Measurements from ENCODE around the gene GNAQ. TPM values are rescaled to one million over a fixed set of nuclear protein-coding genes. Genes with fewer than 3 reads are reported as not detected.

The GNAQ gene
- total RNA-seq, 2 donors from 2014 or later = 15.8 to 22.1 TPM

DNA sequence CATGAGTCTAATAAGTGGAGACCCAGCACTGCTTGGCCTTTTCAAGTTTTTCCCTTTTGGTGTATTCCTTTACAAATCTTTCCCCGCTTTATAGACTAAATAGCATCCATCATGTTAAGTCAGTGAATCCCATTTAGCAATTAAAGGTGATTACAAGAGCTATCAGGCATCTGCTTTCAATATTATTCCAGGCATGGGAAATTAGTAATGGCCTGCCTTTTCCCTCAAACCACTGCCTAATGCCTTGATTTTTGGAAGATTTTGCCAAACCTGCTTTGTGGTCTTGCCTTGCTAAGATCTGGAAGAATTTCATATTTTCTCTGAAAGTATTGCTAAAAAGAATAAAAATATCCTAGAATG lies 280.6 kb downstream of the GNAQ start:
- Histone ChIP-seq H3K9me3 (no peaks in the 10 kb centered on the region), H3K4me3 (no peak overlapping the region), H3K4me1 (peaks cover 6% of the 10 kb centered on the region), H3K27ac (no peak overlapping the region), H3K36me3 (replicated peaks in 1 of 2; ENCODE audit: insufficient read depth in 1 of 2, low read depth in 2 of 2) (no peaks in the 10 kb centered on the region), H3K27me3 (no peaks in the 10 kb centered on the region)
- intact Hi-C loops (cut with DNase I) = loop anchor here (10.0 kb wide), 1 partner anchor 296 kb away; no protein-coding TSS in a partner anchor
- ATAC-seq = no peak
- TF ChIP-seq, protein P1, sequence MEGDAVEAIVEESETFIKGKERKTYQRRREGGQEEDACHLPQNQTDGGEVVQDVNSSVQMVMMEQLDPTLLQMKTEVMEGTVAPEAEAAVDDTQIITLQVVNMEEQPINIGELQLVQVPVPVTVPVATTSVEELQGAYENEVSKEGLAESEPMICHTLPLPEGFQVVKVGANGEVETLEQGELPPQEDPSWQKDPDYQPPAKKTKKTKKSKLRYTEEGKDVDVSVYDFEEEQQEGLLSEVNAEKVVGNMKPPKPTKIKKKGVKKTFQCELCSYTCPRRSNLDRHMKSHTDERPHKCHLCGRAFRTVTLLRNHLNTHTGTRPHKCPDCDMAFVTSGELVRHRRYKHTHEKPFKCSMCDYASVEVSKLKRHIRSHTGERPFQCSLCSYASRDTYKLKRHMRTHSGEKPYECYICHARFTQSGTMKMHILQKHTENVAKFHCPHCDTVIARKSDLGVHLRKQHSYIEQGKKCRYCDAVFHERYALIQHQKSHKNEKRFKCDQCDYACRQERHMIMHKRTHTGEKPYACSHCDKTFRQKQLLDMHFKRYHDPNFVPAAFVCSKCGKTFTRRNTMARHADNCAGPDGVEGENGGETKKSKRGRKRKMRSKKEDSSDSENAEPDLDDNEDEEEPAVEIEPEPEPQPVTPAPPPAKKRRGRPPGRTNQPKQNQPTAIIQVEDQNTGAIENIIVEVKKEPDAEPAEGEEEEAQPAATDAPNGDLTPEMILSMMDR (IDR thresholded peaks at IDR 0.05) = no peak
- TF ChIP-seq POLR2A (IDR thresholded peaks at IDR 0.05) = no peak
- DNase-seq = no peak
- 92 to 93% methylated on average over 1 of the region's 1 CpG for WGBS, 2 donors

DNA sequence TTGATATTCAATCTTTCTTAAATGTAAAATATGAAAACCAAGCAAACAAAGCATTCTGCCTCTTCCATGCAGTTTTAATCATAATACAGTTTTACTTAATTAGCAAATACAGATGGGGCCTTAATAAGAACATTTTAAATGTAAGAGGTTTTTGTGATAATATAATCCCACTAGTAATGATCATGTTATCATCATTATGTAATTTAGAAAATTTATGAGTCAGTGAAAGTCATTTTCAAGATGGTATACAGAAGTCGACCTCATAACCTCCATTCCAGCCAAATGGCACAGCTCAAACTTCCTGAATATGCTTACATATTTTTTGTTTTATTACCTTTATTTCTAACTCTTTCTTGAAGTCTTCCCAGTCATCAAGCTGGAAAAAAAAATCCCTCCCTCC lies 281.3 kb downstream of the GNAQ start:
- Histone ChIP-seq H3K36me3 (replicated peaks in 1 of 2; ENCODE audit: insufficient read depth in 1 of 2, low read depth in 2 of 2) (no peaks in the 10 kb centered on the region), H3K27ac (no peak overlapping the region), H3K4me3 (no peak overlapping the region), H3K27me3 (no peaks in the 10 kb centered on the region), H3K4me1 (peaks cover 6% of the 10 kb centered on the region), H3K9me3 (no peaks in the 10 kb centered on the region)
- 59 to 63% methylated on average over 1 of the region's 1 CpG for WGBS, 2 donors
- intact Hi-C loops (cut with DNase I) = loop anchor here (10.0 kb wide), 1 partner anchor 295 kb away; no protein-coding TSS in a partner anchor
- no peak for TF ChIP-seq POLR2A (IDR thresholded peaks at IDR 0.05)
- TF ChIP-seq, protein P1 (IDR thresholded peaks at IDR 0.05) = no peak
- ATAC-seq (no peak), DNase-seq (no peak)

DNA sequence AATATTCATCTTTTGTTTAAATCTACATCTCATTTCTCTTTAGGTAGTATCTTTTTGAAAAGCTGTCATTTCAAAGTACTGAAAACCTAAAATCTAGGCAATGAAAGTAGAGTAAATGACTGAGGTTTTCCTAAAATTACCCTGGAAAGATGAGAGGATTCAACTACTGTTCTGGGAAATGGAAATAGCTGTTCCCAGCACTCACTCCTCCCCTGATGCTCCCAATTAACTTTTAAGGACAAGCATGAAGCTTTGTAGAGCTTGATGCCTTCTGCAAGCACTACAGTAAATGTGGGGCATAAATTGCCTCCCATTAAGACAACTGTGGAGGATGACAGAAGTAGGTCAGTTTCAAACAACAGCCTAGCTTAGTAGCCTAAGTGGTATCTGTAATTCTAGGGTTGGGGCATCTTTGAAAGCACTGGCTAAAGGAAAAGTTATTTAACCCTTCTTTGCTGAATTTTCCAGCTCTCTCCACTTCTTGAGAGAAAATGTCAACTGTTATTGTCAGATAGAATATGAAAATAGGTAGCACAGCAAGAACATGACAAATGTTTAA lies 283.3 kb downstream of the GNAQ start:
- no peaks in the 10 kb centered on the region for H3K27me3 ChIP-seq
- H3K36me3 ChIP-seq (replicated peaks in 1 of 2; ENCODE audit: insufficient read depth in 1 of 2, low read depth in 2 of 2) = no peaks in the 10 kb centered on the region
- no peak overlapping the region for H3K4me3 ChIP-seq
- peaks cover 6% of the 10 kb centered on the region for H3K4me1 ChIP-seq
- DNase-seq = no peak
- no peak overlapping the region for H3K27ac ChIP-seq
- TF ChIP-seq, protein P1 (IDR thresholded peaks at IDR 0.05) = no peak
- TF ChIP-seq POLR2A (IDR thresholded peaks at IDR 0.05) = no peak
- no peaks in the 10 kb centered on the region for H3K9me3 ChIP-seq
- ATAC-seq = no peak
- intact Hi-C loops (cut with DNase I) = no loop called here

GRCh38 chr9:77747163-77747562 lies 284.4 kb downstream of the GNAQ start:
- no peak for ATAC-seq
- Histone ChIP-seq H3K27me3 (no peaks in the 10 kb centered on the region), H3K9me3 (no peaks in the 10 kb centered on the region), H3K4me3 (no peak overlapping the region), H3K36me3 (replicated peaks in 1 of 2; ENCODE audit: insufficient read depth in 1 of 2, low read depth in 2 of 2) (no peaks in the 10 kb centered on the region), H3K4me1 (peaks cover under 1% of the 10 kb centered on the region), H3K27ac (no peak overlapping the region)
- TF ChIP-seq, protein P1 (IDR thresholded peaks at IDR 0.05) = no peak
- TF ChIP-seq POLR2A (IDR thresholded peaks at IDR 0.05) = no peak
- intact Hi-C loops (cut with DNase I) = no loop called here
- no peak for DNase-seq

- Histone ChIP-seq H3K27me3 (no peaks in the 10 kb centered on the region), H3K27ac (no peak overlapping the region), H3K4me3 (no peak overlapping the region), H3K36me3 (replicated peaks in 1 of 2; ENCODE audit: insufficient read depth in 1 of 2, low read depth in 2 of 2) (no peaks in the 10 kb centered on the region), H3K4me1 (no peaks in the 10 kb centered on the region), H3K9me3 (no peaks in the 10 kb centered on the region)
- ATAC-seq (no peak), DNase-seq (no peak)
- 55 to 57% methylated on average over 6 of the region's 6 CpGs for WGBS, 2 donors
- intact Hi-C loops (cut with DNase I) = no loop called here
- TF ChIP-seq, protein P1 (IDR thresholded peaks at IDR 0.05) = no peak
- TF ChIP-seq POLR2A (IDR thresholded peaks at IDR 0.05) = no peak
Measured at GRCh38 chr9:77744841-77745430, 286.7 kb downstream of the GNAQ start.

Data from body of pancreas (tissue), 4 donors.